ENCODE results near the gene HSD17B2.
A peak's percentile ranks its signal among the peaks of the same experiment; 100 is the strongest.

HSD17B2 gene

GRCh38 chr16:82019535-82019934 lies 15.5 kb upstream of the HSD17B2 start:
- H3K36me3 ChIP-seq (ENCODE audit: control insufficient read depth in 4 of 4, insufficient read depth in 4 of 4, low read length in 3 of 4), result no peaks in the 10 kb centered on the region
- POLR2A ChIA-PET, result no interaction called here
- no peak overlapping the region for H3K4me3 ChIP-seq (ENCODE audit: control insufficient read depth in 1 of 7, extremely low read depth in 1 of 7, insufficient read depth in 4 of 7, low read depth in 2 of 7, low read length in 6 of 7)
- CTCF ChIA-PET, result no interaction called here
- H3K9me3 ChIP-seq (ENCODE audit: control extremely low read depth in 1 of 5, control insufficient read depth in 4 of 5, insufficient read depth in 2 of 5, low read depth in 1 of 5, low read length in 4 of 5), result peaks cover 3 to 11% (median 7%) of the 10 kb centered on the region in 5 experiments
- H3K27me3 ChIP-seq (replicated peaks in 2 of 5; ENCODE audit: control insufficient read depth in 4 of 5, insufficient read depth in 5 of 5, low read length in 4 of 5), result peaks cover 3 to 18% (median 7%) of the 10 kb centered on the region in 5 experiments
- 68% methylated on average over 7 of the region's 8 CpGs for WGBS (ENCODE audit: insufficient coverage)
- H3K4me1 ChIP-seq (ENCODE audit: control extremely low read depth in 1 of 4, control insufficient read depth in 4 of 4, insufficient read depth in 4 of 4, low read length in 3 of 4), result no peaks in the 10 kb centered on the region
- H3K27ac ChIP-seq (ENCODE audit: insufficient read depth in 1 of 2, low read depth in 1 of 2, low read length in 2 of 2, poor library complexity in 1 of 2, severe bottlenecking in 2 of 2), result no peak overlapping the region
- no peak for DNase-seq

GRCh38 chr16:82020051-82020450 lies 15.0 kb upstream of the HSD17B2 start:
- 91% methylated on average over 3 of the region's 5 CpGs for WGBS (ENCODE audit: insufficient coverage)
- CTCF ChIA-PET, result no interaction called here
- POLR2A ChIA-PET, result no interaction called here
- Histone ChIP-seq H3K9me3 (ENCODE audit: control extremely low read depth in 1 of 5, control insufficient read depth in 4 of 5, insufficient read depth in 2 of 5, low read depth in 1 of 5, low read length in 4 of 5) (peaks cover 2 to 9% (median 4%) of the 10 kb centered on the region in 5 experiments), H3K36me3 (ENCODE audit: control insufficient read depth in 4 of 4, insufficient read depth in 4 of 4, low read length in 3 of 4) (no peaks in the 10 kb centered on the region), H3K27me3 (replicated peaks in 2 of 5; ENCODE audit: control insufficient read depth in 4 of 5, insufficient read depth in 5 of 5, low read length in 4 of 5) (peaks cover 3 to 20% (median 7%) of the 10 kb centered on the region in 5 experiments), H3K4me1 (ENCODE audit: control extremely low read depth in 1 of 4, control insufficient read depth in 4 of 4, insufficient read depth in 4 of 4, low read length in 3 of 4) (no peaks in the 10 kb centered on the region), H3K27ac (ENCODE audit: insufficient read depth in 1 of 2, low read depth in 1 of 2, low read length in 2 of 2, poor library complexity in 1 of 2, severe bottlenecking in 2 of 2) (no peak overlapping the region), H3K4me3 (ENCODE audit: control insufficient read depth in 1 of 7, extremely low read depth in 1 of 7, insufficient read depth in 4 of 7, low read depth in 2 of 7, low read length in 6 of 7) (no peak overlapping the region)
- no peak for DNase-seq

- Histone ChIP-seq H3K27ac (ENCODE audit: insufficient read depth in 1 of 2, low read depth in 1 of 2, low read length in 2 of 2, poor library complexity in 1 of 2, severe bottlenecking in 2 of 2) (no peak overlapping the region), H3K4me3 (ENCODE audit: control insufficient read depth in 1 of 7, extremely low read depth in 1 of 7, insufficient read depth in 4 of 7, low read depth in 2 of 7, low read length in 6 of 7) (no peak overlapping the region), H3K36me3 (ENCODE audit: control insufficient read depth in 4 of 4, insufficient read depth in 4 of 4, low read length in 3 of 4) (no peaks in the 10 kb centered on the region), H3K9me3 (ENCODE audit: control extremely low read depth in 1 of 5, control insufficient read depth in 4 of 5, insufficient read depth in 2 of 5, low read depth in 1 of 5, low read length in 4 of 5) (peaks cover 0 to 3% (median 0%) of the 10 kb centered on the region in 5 experiments), H3K4me1 (ENCODE audit: control extremely low read depth in 1 of 4, control insufficient read depth in 4 of 4, insufficient read depth in 4 of 4, low read length in 3 of 4) (no peaks in the 10 kb centered on the region), H3K27me3 (replicated peaks in 2 of 5; ENCODE audit: control insufficient read depth in 4 of 5, insufficient read depth in 5 of 5, low read length in 4 of 5) (peaks cover 2 to 27% (median 7%) of the 10 kb centered on the region in 5 experiments)
- WGBS (ENCODE audit: insufficient coverage), result 85% methylated on average over 7 of the region's 7 CpGs
- DNase-seq, result no peak
- ChIA-PET CTCF (no interaction called here), POLR2A (no interaction called here)
These were observed 11.8 kb upstream of the HSD17B2 start for GRCh38 chr16:82023206-82023605.

GRCh38 chr16:82024316-82024715 lies 10.7 kb upstream of the HSD17B2 start:
- CTCF ChIA-PET, result no interaction called here

GRCh38 chr16:82024883-82025282 lies 10.2 kb upstream of the HSD17B2 start:
- Histone ChIP-seq H3K27ac (ENCODE audit: insufficient read depth in 1 of 2, low read depth in 1 of 2, low read length in 2 of 2, poor library complexity in 1 of 2, severe bottlenecking in 2 of 2) (no peak overlapping the region), H3K9me3 (ENCODE audit: control extremely low read depth in 1 of 5, control insufficient read depth in 4 of 5, insufficient read depth in 2 of 5, low read depth in 1 of 5, low read length in 4 of 5) (peaks cover 0 to 3% (median 0%) of the 10 kb centered on the region in 5 experiments), H3K4me1 (ENCODE audit: control extremely low read depth in 1 of 4, control insufficient read depth in 4 of 4, insufficient read depth in 4 of 4, low read length in 3 of 4) (no peaks in the 10 kb centered on the region), H3K4me3 (ENCODE audit: control insufficient read depth in 1 of 7, extremely low read depth in 1 of 7, insufficient read depth in 4 of 7, low read depth in 2 of 7, low read length in 6 of 7) (no peak overlapping the region), H3K27me3 (replicated peaks in 2 of 5; ENCODE audit: control insufficient read depth in 4 of 5, insufficient read depth in 5 of 5, low read length in 4 of 5) (peaks cover 2 to 20% (median 4%) of the 10 kb centered on the region in 5 experiments), H3K36me3 (ENCODE audit: control insufficient read depth in 4 of 4, insufficient read depth in 4 of 4, low read length in 3 of 4) (no peaks in the 10 kb centered on the region)
- WGBS (ENCODE audit: insufficient coverage), result 92% methylated on average over 4 of the region's 4 CpGs
- DNase-seq, result no peak
- POLR2A ChIA-PET, result no interaction called here
- CTCF ChIA-PET, result no interaction called here

More at GRCh38 chr16:82024316-82024715, 10.7 kb upstream of the HSD17B2 start:
- no peak overlapping the region for H3K27ac ChIP-seq (ENCODE audit: insufficient read depth in 1 of 2, low read depth in 1 of 2, low read length in 2 of 2, poor library complexity in 1 of 2, severe bottlenecking in 2 of 2)
- POLR2A ChIA-PET, result no interaction called here
- H3K4me1 ChIP-seq (ENCODE audit: control extremely low read depth in 1 of 4, control insufficient read depth in 4 of 4, insufficient read depth in 4 of 4, low read length in 3 of 4), result no peaks in the 10 kb centered on the region
- peaks cover 2 to 23% (median 7%) of the 10 kb centered on the region in 5 experiments for H3K27me3 ChIP-seq (replicated peaks in 2 of 5; ENCODE audit: control insufficient read depth in 4 of 5, insufficient read depth in 5 of 5, low read length in 4 of 5)
- WGBS (ENCODE audit: insufficient coverage), result 100% methylated on average over 1 of the region's 1 CpG
- DNase-seq, result no peak
- no peaks in the 10 kb centered on the region for H3K36me3 ChIP-seq (ENCODE audit: control insufficient read depth in 4 of 4, insufficient read depth in 4 of 4, low read length in 3 of 4)
- H3K4me3 ChIP-seq (ENCODE audit: control insufficient read depth in 1 of 7, extremely low read depth in 1 of 7, insufficient read depth in 4 of 7, low read depth in 2 of 7, low read length in 6 of 7), result no peak overlapping the region
- H3K9me3 ChIP-seq (ENCODE audit: control extremely low read depth in 1 of 5, control insufficient read depth in 4 of 5, insufficient read depth in 2 of 5, low read depth in 1 of 5, low read length in 4 of 5), result peaks cover 0 to 3% (median 0%) of the 10 kb centered on the region in 5 experiments

- CTCF ChIA-PET, result no interaction called here
- 95% methylated on average over 5 of the region's 7 CpGs for WGBS (ENCODE audit: insufficient coverage)
These were observed 7.4 kb upstream of the HSD17B2 start for GRCh38 chr16:82027629-82028064.

GRCh38 chr16:82031116-82032084 lies 3.7 kb upstream of the HSD17B2 start:
- 72% methylated on average over 11 of the region's 13 CpGs for WGBS (ENCODE audit: insufficient coverage)
- H3K27ac ChIP-seq (ENCODE audit: insufficient read depth in 1 of 2, low read depth in 1 of 2, low read length in 2 of 2, poor library complexity in 1 of 2, severe bottlenecking in 2 of 2), result no peak overlapping the region
- H3K9me3 ChIP-seq (ENCODE audit: control extremely low read depth in 1 of 5, control insufficient read depth in 4 of 5, insufficient read depth in 2 of 5, low read depth in 1 of 5, low read length in 4 of 5), result no peaks in the 10 kb centered on the region
- H3K27me3 ChIP-seq (replicated peaks in 2 of 5; ENCODE audit: control insufficient read depth in 4 of 5, insufficient read depth in 5 of 5, low read length in 4 of 5), result peaks cover 0 to 11% (median 6%) of the 10 kb centered on the region in 5 experiments
- POLR2A ChIA-PET, result no interaction called here
- no peaks in the 10 kb centered on the region for H3K36me3 ChIP-seq (ENCODE audit: control insufficient read depth in 4 of 4, insufficient read depth in 4 of 4, low read length in 3 of 4)
- CTCF ChIA-PET, result no interaction called here
- no peak overlapping the region for H3K4me3 ChIP-seq (ENCODE audit: control insufficient read depth in 1 of 7, extremely low read depth in 1 of 7, insufficient read depth in 4 of 7, low read depth in 2 of 7, low read length in 6 of 7)
- DNase-seq, result peak; percentile 36 to 65 (median 43)
- H3K4me1 ChIP-seq (ENCODE audit: control extremely low read depth in 1 of 4, control insufficient read depth in 4 of 4, insufficient read depth in 4 of 4, low read length in 3 of 4), result no peaks in the 10 kb centered on the region

More at GRCh38 chr16:82027629-82028064, 7.4 kb upstream of the HSD17B2 start:
- POLR2A ChIA-PET, result no interaction called here
- H3K27me3 ChIP-seq (replicated peaks in 2 of 5; ENCODE audit: control insufficient read depth in 4 of 5, insufficient read depth in 5 of 5, low read length in 4 of 5), result peaks cover 2 to 20% (median 4%) of the 10 kb centered on the region in 5 experiments
- no peak overlapping the region for H3K27ac ChIP-seq (ENCODE audit: insufficient read depth in 1 of 2, low read depth in 1 of 2, low read length in 2 of 2, poor library complexity in 1 of 2, severe bottlenecking in 2 of 2)
- H3K4me1 ChIP-seq (ENCODE audit: control extremely low read depth in 1 of 4, control insufficient read depth in 4 of 4, insufficient read depth in 4 of 4, low read length in 3 of 4), result no peaks in the 10 kb centered on the region
- peaks cover 0 to 3% (median 0%) of the 10 kb centered on the region in 5 experiments for H3K9me3 ChIP-seq (ENCODE audit: control extremely low read depth in 1 of 5, control insufficient read depth in 4 of 5, insufficient read depth in 2 of 5, low read depth in 1 of 5, low read length in 4 of 5)
- no peaks in the 10 kb centered on the region for H3K36me3 ChIP-seq (ENCODE audit: control insufficient read depth in 4 of 4, insufficient read depth in 4 of 4, low read length in 3 of 4)
- no peak overlapping the region for H3K4me3 ChIP-seq (ENCODE audit: control insufficient read depth in 1 of 7, extremely low read depth in 1 of 7, insufficient read depth in 4 of 7, low read depth in 2 of 7, low read length in 6 of 7)
- no peak for DNase-seq

All from common myeloid progenitor, CD34-positive (primary cell).